GM23248 (cell line): ENCODE results near the gene SLC66A1.

Experiments used
- EZH2 ChIP-seq: fragments of 200-600 bp; sonication (generic); IDR thresholded peaks from 2 replicates; pipeline ENCODE4 v1.6.1; 2018; ENCODE audit warnings: antibody characterized with exemption, mild to moderate bottlenecking; ENCODE audit not compliant: insufficient read depth, poor library complexity, severe bottlenecking
- EZH2phosphoT487 ChIP-seq: fragments of 200-600 bp; sonication (generic); IDR thresholded peaks from 2 replicates; pipeline ENCODE4 v1.6.1; 2018; ENCODE audit warnings: antibody characterized with exemption, moderate library complexity, mild to moderate bottlenecking, low read depth; ENCODE audit not compliant: insufficient read depth

DNA sequence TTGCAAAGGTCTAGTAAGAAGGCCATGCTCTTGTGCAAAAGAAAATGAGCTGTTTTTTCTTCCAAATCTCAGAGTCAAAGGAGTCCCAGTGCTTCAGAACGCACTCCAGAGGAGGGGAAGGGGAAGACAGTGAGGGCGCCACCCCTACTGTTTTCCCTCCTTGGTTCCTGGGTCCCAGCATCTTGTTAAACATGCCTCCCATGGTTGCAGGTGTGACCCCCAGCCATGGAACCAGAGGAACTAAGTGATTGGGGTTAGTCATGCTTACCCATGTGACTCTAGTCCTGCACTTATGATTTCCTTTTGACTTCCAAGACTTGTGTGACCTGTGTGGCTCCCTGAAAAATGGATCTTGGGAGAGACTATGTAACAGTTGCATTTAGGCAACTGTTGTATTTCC lies 17.5 kb upstream of the SLC66A1 start:
- TF ChIP-seq EZH2 (no peak), EZH2phosphoT487 (no peak)
